GM19025 (cell line): ENCODE measurements around the gene HBM.
"Not testable (repeated sequence)": the region's sequence is repeated elsewhere in the genome, so short reads cannot be mapped to it uniquely, and the experiment has no call there.

Experiments used
- ATAC-seq: cut with Tn5 transposase; IDR thresholded peaks from one replicate; pipeline ENCODE4 v1.9.1; 2021; ENCODE audit warnings: mild to moderate bottlenecking, low read depth, moderate library complexity; ENCODE audit not compliant: unreplicated experiment

Gene HBM

DNA sequence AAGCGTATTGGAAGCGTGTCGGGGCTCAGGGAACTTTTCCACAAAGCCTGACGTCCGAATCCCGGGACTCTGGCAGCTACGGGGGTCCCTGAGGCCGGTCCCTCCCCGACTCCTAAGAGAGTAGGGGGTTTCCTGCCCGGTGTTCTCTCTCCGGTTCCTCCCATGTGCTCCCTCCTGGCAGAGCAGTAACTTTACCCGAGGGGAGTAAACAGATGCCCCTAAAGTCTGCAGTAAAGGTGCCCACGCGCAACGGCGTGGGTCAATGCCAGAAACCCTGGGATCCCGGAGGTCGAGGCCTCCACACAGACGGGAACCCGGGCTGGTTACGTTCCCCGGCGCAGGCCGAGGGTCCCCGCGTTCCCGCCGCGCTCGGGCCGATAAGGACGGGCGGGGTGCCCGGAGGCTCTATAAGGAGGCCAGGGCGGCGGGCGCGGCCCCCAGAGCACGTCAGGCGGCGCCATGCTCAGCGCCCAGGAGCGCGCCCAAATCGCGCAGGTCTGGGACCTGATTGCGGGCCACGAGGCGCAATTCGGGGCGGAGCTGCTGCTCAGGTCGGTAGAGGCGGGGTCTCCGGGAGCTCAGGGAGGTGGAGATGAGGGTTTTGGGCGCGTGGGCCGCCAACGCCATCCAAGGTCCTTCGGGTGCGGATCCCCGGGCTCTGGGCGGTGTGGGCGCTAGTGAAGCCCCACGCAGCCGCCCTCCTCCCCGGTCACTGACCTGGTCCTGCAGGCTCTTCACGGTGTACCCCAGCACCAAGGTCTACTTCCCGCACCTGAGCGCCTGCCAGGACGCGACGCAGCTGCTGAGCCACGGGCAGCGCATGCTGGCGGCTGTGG is at the start of gene HBM:
HBM (plus strand) TSS at position 440 of the 836 bp plus-strand sequence; CDS start at position 460, 20 bp downstream.
- no peak for ATAC-seq

GRCh38 chr16:116015-116414 is 49.8 kb upstream of the HBM start:
- no peak for ATAC-seq

- ATAC-seq = no peak
These were observed 48.1 kb upstream of the HBM start for GRCh38 chr16:117379-118365.

GRCh38 chr16:118857-119256 is 46.9 kb upstream of the HBM start:
- ATAC-seq = no peak

- ATAC-seq = no peak
These were observed 46.5 kb upstream of the HBM start for GRCh38 chr16:119295-119694.

DNA sequence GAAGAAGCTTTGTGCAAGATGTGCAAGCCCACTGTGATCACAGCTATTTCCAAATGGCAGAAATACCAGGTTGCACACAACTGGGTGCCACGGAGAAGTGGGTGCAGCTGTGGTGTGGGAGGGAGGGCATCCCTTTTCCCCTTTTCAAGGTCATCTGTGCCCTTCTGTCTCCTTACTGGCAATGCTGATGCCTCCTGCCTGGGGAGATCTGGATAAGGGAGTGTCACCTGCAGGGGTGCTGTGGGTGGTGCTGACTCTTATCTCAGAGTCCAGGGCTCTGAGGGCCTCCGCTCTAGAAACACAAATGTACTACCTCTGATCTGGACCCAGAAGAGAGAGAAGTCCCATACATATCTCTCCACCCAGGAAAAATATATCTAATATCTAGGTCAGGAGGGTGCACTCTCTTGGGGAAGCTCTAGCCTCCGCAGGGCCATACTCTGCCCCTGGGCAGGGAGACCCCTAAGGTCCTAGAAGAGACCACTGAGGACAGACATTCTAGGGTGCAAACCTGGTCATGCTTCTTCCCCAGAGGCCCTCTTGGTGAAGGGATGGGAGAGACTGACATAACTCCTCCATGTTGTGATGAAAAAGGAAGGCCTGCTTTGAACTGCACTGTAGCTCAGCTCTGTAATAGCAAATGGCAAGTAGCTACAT is 45.8 kb upstream of the HBM start:
- ATAC-seq = no peak

- no peak for ATAC-seq
These were observed 45.0 kb upstream of the HBM start for GRCh38 chr16:120756-121155.

DNA sequence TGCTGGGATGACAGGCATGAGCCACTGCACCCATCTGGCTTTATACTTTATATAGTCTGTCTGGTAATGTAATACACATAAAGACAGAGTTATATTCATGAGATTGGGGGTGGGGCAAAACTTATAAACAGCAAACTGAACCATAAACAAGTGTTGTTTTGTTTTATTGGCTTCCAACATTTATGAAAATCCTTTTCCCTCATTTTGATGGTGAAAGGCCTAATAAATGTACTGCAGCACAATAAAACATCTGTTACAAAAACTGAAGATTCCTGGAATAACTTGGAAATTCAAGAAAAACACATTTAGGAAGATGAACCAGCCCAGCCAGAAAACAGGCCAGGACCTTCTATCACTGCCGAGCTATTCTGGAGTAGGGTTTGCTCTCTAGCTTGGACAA is 43.4 kb upstream of the HBM start:
- no peak for ATAC-seq

GRCh38 chr16:123558-124350 is 42.0 kb upstream of the HBM start:
- ATAC-seq = not testable (repeated sequence)

GRCh38 chr16:125011-125410 is 40.8 kb upstream of the HBM start:
- ATAC-seq = no peak

- ATAC-seq = no peak
These were observed 36.7 kb upstream of the HBM start for GRCh38 chr16:129075-129474.

GRCh38 chr16:130533-131173 is 35.1 kb upstream of the HBM start:
- ATAC-seq = no peak

- ATAC-seq = no peak
These were observed 33.7 kb upstream of the HBM start for GRCh38 chr16:132120-132519.

GRCh38 chr16:133716-134115 is 32.1 kb upstream of the HBM start:
- ATAC-seq = no peak

DNA sequence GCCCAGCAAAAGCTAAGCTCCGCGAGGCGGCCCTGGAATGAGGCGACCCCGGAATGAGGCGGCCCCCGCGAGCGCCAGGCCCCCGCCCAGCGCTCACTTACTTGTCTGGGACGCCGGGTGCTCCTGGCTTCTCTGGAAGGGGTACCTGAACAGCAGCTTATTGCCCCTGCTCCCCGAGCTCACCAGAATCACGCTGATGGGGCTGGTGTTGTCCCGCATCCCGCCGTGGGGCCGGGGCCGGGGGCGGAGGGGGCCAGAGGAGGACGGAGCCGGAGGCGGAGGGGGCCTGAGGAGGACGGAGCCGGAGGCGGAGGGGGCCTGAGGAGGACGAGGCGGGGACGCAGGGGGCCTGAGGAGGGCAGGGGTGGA is 27.7 kb upstream of the HBM start:
- no peak for ATAC-seq

GRCh38 chr16:140175-140857 is 25.5 kb upstream of the HBM start:
- no peak for ATAC-seq

DNA sequence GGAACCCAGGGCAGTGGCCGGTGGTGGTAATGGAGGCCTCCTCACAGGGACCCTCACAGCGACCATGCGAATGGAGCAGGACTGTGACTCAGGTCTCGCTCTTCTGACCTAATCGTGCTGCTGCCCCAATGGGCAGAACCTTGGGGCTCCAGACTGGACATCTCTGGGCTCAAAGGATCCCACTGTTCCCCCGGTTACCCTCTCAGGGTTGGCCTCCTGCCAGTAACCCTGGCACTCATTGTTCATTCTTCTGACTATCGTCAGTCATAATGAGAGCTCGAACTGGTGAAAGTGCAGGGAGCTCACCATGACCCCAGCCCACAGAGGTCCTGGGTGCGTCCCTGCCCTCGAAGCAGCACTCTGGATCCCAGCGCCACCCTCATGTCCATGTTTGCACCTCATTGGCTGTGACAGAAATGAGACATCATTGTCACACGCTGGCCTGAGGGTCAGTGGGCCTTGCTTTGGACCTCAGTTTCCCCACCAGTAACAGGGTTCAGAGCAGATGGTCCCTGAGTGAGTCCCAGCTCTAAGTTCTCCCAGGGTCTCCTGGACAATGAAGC is 23.3 kb upstream of the HBM start:
- no peak for ATAC-seq

GRCh38 chr16:143047-143446 is 22.7 kb upstream of the HBM start:
- ATAC-seq = no peak

DNA sequence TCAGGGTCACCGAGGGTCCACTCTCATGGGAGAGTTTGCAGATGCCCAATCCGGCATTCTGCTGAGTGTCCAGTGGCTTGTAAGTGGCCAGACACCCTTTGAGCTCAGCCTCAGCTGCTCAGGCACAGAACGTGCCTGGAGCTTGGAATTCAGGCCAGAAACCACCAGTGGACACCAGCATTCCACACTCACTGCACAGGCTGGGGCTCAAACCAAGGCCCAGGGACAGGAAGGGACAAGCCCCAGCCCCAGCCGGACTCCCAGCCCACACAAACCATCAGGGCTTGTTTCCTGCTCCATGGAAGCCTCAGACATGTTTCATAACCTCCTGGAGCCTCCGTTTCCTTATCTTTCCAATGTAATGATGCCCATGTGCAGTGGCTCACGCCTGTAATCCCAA is 22.3 kb upstream of the HBM start:
- no peak for ATAC-seq
